Body of pancreas (tissue), 4 donors: ENCODE measurements around the gene CNTNAP3.
"Not testable (repeated sequence)": the region's sequence is repeated elsewhere in the genome, so short reads cannot be mapped to it uniquely, and the experiment has no call there.

Experiments used
- CTCF ChIP-seq, 7 experiments: fragments of 450-650 bp in 4 of 7; fragments of 200-600 bp in 3 of 7; sonication (generic) in 3 of 7; IDR thresholded peaks; one replicate each; pipeline ENCODE4 v1.5.1; 2016 to 2019; ENCODE audit warnings: antibody characterized with exemption in 7 of 7
- POLR2A ChIP-seq, 3 donors: fragments of 450-650 bp; IDR thresholded peaks; one replicate each; pipeline ENCODE4 v1.6.1; 2016; ENCODE audit warnings: antibody characterized with exemption in 3 of 3, mild to moderate bottlenecking in 2 of 3

GRCh38 chr9:39232130-39232991, 55.6 kb downstream of the CNTNAP3 start:
- TF ChIP-seq CTCF, POLR2A (IDR thresholded peaks at IDR 0.05): not testable (repeated sequence)
